ENCODE data around the gene UGT1A1.

Gene UGT1A1

GRCh38 chr2:233766416-233766815 lies 6.3 kb downstream of the UGT1A1 start:
- Histone ChIP-seq H3K27me3 (ENCODE audit: insufficient read depth, poor library complexity, severe bottlenecking) (no peaks in the 10 kb centered on the region), H3K27ac (replicated peaks) (no peak overlapping the region), H3K4me3 (replicated peaks; ENCODE audit: insufficient read depth, low read length) (no peak overlapping the region)
- no peak for TF ChIP-seq SPI1 (IDR thresholded peaks at IDR 0.05; ENCODE audit: borderline replicate concordance, low read depth)
- no peak for TF ChIP-seq GABPA (IDR thresholded peaks at IDR 0.05; ENCODE audit: low read depth)
- TF ChIP-seq CTCF (IDR thresholded peaks at IDR 0.05; ENCODE audit: insufficient read depth, low read length), result no peak
- no peak for TF ChIP-seq POLR2AphosphoS5 (IDR thresholded peaks at IDR 0.05; ENCODE audit: low read depth)
- TF ChIP-seq REST (IDR thresholded peaks at IDR 0.05; ENCODE audit: insufficient replicate concordance, low read depth), result no peak
- no peak for DNase-seq (ENCODE audit: low read depth in 1 of 2, low spot score in 1 of 2)

GRCh38 chr2:233768076-233768475 lies 8.0 kb downstream of the UGT1A1 start:
- DNase-seq (ENCODE audit: low read depth in 1 of 2, low spot score in 1 of 2), result no peak
- H3K27ac ChIP-seq (replicated peaks), result no peak overlapping the region
- no peak overlapping the region for H3K4me3 ChIP-seq (replicated peaks; ENCODE audit: insufficient read depth, low read length)
- no peaks in the 10 kb centered on the region for H3K27me3 ChIP-seq (ENCODE audit: insufficient read depth, poor library complexity, severe bottlenecking)
- TF ChIP-seq GABPA (IDR thresholded peaks at IDR 0.05; ENCODE audit: low read depth) (no peak), CTCF (IDR thresholded peaks at IDR 0.05; ENCODE audit: insufficient read depth, low read length) (no peak), POLR2AphosphoS5 (IDR thresholded peaks at IDR 0.05; ENCODE audit: low read depth) (no peak), REST (IDR thresholded peaks at IDR 0.05; ENCODE audit: insufficient replicate concordance, low read depth) (no peak), SPI1 (IDR thresholded peaks at IDR 0.05; ENCODE audit: borderline replicate concordance, low read depth) (no peak)

- no peak for DNase-seq (ENCODE audit: low read depth in 1 of 2, low spot score in 1 of 2)
- no peak for TF ChIP-seq GABPA (IDR thresholded peaks at IDR 0.05; ENCODE audit: low read depth)
- no peak for TF ChIP-seq REST (IDR thresholded peaks at IDR 0.05; ENCODE audit: insufficient replicate concordance, low read depth)
- no peak for TF ChIP-seq CTCF (IDR thresholded peaks at IDR 0.05; ENCODE audit: insufficient read depth, low read length)
- TF ChIP-seq SPI1 (IDR thresholded peaks at IDR 0.05; ENCODE audit: borderline replicate concordance, low read depth), result no peak
- TF ChIP-seq POLR2AphosphoS5 (IDR thresholded peaks at IDR 0.05; ENCODE audit: low read depth), result no peak
- H3K4me3 ChIP-seq (replicated peaks; ENCODE audit: insufficient read depth, low read length), result no peak overlapping the region
Observed at GRCh38 chr2:233769260-233769659, 9.2 kb downstream of the UGT1A1 start.

More at GRCh38 chr2:233769260-233769659, 9.2 kb downstream of the UGT1A1 start:
- Histone ChIP-seq H3K27ac (replicated peaks) (no peak overlapping the region), H3K27me3 (ENCODE audit: insufficient read depth, poor library complexity, severe bottlenecking) (no peaks in the 10 kb centered on the region)
